Measurements from ENCODE around the gene BCLAF3.

BCLAF3 gene

GRCh38 chrX:20019672-20020365, 29.0 kb upstream of the BCLAF3 start:
- DNase-seq (ENCODE audit: low read depth) = no peak
- TF ChIP-seq CTCF (IDR thresholded peaks at IDR 0.05; ENCODE audit: control insufficient read depth, extremely low read depth, insufficient read depth) = no peak
- no peak overlapping the region for H3K4me3 ChIP-seq (ENCODE audit: low read depth, low read length)

GRCh38 chrX:20016616-20016945, 25.7 kb upstream of the BCLAF3 start:
- no peak overlapping the region for H3K4me3 ChIP-seq (ENCODE audit: low read depth, low read length)
- TF ChIP-seq CTCF (IDR thresholded peaks at IDR 0.05; ENCODE audit: control insufficient read depth, extremely low read depth, insufficient read depth) = no peak
- DNase-seq (ENCODE audit: low read depth) = no peak

- TF ChIP-seq CTCF (IDR thresholded peaks at IDR 0.05; ENCODE audit: control insufficient read depth, extremely low read depth, insufficient read depth) = no peak
- DNase-seq (ENCODE audit: low read depth) = no peak
- no peak overlapping the region for H3K4me3 ChIP-seq (ENCODE audit: low read depth, low read length)
Observed at GRCh38 chrX:20015945-20016615, 25.2 kb upstream of the BCLAF3 start.

- no peak for DNase-seq (ENCODE audit: low read depth)
- no peak overlapping the region for H3K4me3 ChIP-seq (ENCODE audit: low read depth, low read length)
- TF ChIP-seq CTCF (IDR thresholded peaks at IDR 0.05; ENCODE audit: control insufficient read depth, extremely low read depth, insufficient read depth) = no peak
Observed at GRCh38 chrX:20015422-20015821, 24.6 kb upstream of the BCLAF3 start.

GRCh38 chrX:20011608-20012007, 20.7 kb upstream of the BCLAF3 start:
- DNase-seq (ENCODE audit: low read depth) = no peak
- TF ChIP-seq CTCF (IDR thresholded peaks at IDR 0.05; ENCODE audit: control insufficient read depth, extremely low read depth, insufficient read depth) = no peak
- H3K4me3 ChIP-seq (ENCODE audit: low read depth, low read length) = no peak overlapping the region

- TF ChIP-seq CTCF (IDR thresholded peaks at IDR 0.05; ENCODE audit: control insufficient read depth, extremely low read depth, insufficient read depth) = no peak
- peak overlapping the region; percentile 9; the same call in 1 of the 2 replicates for H3K4me3 ChIP-seq (ENCODE audit: low read depth, low read length)
- no peak for DNase-seq (ENCODE audit: low read depth)
Observed at GRCh38 chrX:20007962-20008622, 17.2 kb upstream of the BCLAF3 start.

Measured in LNCaP clone FGC (cell line).